HG03108 (cell line): ENCODE measurements around the gene PLK5.
"Not testable (repeated sequence)": the region's sequence is repeated elsewhere in the genome, so short reads cannot be mapped to it uniquely, and the experiment has no call there.

Source experiments
- ATAC-seq: cut with Tn5 transposase; IDR thresholded peaks from one replicate; pipeline ENCODE4 v1.9.1; 2021; ENCODE audit warnings: moderate library complexity; ENCODE audit not compliant: unreplicated experiment

Gene PLK5

GRCh38 chr19:1491114-1491848 is 32.6 kb upstream of the PLK5 start, which contains the start of gene REEP6:
REEP6 (plus strand) TSS chr19:1491181; CDS start chr19:1491270, 89 bp downstream.
- ATAC-seq = no peak

GRCh38 chr19:1491849-1492170 is 32.1 kb upstream of the PLK5 start:
- no peak for ATAC-seq

- ATAC-seq = no peak
Observed at GRCh38 chr19:1492474-1493006, 31.3 kb upstream of the PLK5 start.

- no peak for ATAC-seq
Observed at GRCh38 chr19:1494115-1494815, 29.6 kb upstream of the PLK5 start.

DNA sequence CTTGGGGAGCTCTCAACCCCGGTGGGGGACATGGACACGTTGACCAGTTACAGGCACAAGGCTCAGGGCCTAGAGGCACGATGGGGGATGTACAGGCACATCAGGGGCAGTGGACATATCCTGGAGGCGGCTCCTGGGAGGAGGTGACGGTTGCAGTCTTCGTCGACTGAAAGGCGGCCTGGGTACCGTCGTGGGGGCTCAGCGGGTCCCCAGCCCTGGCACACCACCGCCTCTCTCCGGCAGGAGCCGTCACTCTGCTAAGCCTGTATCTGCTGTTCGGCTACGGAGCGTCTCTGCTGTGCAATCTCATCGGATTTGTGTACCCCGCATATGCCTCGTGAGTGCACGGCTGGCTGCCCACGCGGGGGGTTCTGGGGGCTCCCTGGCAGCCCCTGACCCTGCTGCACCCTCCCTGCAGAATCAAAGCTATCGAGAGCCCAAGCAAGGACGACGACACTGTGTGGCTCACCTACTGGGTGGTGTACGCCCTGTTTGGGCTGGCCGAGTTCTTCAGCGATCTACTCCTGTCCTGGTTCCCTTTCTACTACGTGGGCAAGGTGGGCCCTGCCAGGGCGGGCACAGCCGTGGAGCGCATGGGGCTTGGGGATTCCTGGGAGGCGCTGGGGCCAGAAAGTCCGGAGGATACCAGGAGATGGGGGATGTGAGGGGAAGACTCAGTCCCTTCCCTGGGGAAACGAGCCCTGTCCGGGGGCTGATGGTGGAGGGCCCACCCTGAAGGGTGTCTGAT is 28.7 kb upstream of the PLK5 start:
- ATAC-seq = no peak

GRCh38 chr19:1495799-1496713 is 27.8 kb upstream of the PLK5 start:
- ATAC-seq = no peak

GRCh38 chr19:1496714-1497577 is 26.9 kb upstream of the PLK5 start:
- no peak for ATAC-seq

DNA sequence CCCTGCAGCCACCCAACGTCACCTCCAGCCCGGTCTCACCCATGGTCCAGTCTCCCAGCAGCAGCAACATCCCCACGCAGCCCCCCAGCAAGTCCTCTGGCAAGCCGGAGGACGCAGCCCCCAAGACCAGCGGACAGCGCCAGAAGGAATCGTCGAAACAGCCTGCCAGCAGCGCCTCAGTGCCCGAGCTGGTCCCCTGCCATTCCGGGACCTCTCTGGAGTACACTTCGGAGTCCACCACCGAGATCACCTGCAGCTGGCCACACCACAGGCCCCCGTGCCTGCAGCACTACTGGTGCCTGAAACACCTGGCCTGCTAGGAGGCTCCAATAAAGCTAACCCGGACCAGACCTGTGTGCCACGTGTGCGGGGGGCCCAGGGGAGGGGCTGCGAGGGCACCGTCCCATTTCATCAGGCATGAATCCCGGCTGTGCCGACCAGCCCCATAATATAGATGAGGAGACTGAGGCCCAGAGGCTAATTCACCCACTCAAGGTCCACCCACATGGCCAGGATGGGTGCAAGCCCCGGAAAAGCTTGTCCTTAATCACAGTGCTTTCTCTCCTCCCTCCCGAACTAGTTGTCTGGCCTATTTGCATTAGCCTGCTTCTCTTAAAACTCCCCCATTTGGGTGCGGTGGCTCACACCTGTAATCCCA is 26.2 kb upstream of the PLK5 start:
- ATAC-seq = no peak

DNA sequence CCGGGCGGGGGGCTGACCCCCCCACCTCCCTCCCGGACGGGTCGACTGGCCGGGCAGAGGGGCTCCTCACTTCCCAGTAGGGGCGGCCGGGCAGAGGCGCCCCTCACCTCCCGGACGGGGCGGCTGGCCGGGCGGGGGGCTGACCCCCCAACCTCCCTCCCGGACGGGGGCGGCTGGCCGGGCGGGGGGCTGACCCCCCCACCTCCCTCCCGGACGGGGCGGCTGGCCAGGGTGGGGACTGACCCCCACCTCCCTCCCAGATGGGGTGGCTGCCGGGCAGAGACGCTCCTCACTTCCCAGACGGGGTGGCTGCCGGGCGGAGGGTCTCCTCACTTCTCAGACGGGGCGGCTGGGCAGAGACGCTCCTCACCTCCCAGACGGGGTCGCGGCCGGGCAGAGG is 24.6 kb upstream of the PLK5 start:
- ATAC-seq = not testable (repeated sequence)

- no peak for ATAC-seq
Observed at GRCh38 chr19:1501200-1501595, 22.7 kb upstream of the PLK5 start.

DNA sequence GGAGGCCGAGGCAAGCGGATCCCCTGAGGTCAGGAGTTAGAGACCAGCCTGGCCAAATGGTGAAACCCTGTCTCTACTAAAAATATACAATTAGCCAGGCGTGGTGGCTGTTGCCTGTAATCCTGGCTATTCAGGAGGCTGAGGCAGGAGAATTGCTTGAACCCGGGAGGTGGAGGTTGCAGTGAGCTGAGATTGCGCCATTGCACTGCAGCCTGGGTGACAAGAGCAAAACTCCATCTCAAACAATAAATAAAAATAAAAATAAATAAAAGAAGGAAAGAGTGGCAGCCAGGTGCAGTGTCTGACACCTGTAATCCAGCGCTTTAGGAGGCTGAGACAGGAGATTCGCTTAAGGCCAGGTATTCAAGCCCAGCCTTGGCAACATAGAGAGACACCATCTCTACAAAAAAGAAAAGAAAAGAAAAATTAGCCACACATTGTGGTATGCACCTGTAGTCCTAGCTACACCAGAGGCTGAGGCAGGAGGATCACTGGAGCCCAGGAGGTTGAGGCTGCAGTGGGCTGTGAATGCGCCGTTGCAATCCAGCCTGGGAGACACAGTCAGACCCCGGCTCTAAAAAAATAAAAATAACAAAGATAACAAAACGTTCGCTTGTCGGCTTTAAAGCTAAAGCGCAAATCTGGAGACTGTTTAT is 21.3 kb upstream of the PLK5 start:
- no peak for ATAC-seq

DNA sequence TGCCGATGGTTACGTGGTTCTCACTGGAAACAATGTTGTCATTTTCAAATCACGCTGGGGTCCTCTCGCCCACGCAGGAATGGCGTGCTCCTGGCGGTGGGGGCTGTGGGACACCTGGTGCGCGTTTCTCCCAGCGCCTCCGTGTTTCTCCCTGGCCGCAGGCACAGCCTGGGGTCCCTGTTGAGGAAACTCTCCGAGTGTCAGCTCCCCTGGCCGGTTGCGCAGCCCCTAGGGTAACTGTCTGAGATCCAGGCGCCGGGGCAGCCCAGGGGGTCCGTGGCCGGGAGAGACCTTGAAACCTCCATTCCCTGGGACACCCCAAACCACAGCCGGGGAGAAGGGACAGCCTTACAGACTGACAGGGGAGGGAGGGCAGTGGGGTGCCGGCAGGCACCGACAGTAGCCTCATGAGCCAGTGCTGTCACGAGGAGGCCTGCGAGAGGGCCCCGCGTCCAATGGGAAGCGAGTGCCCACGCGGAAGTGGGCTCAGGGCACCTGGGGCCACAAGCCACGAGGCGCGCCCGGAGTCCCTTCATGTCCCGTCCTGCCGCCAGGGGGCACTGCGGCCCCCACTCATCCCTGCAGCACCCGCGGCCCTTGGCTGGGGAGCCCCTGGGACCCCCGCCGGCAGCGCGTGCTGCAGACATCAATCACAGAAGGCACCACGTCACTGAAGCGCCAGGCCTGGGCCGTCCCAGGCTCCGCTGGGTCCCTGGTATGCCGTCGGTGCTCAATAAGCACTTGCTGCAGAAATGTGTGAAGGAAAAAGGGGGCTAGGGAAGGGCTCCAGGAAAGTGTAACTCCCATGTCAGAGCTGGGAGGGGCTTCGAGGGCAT is 20.6 kb upstream of the PLK5 start:
- no peak for ATAC-seq

DNA sequence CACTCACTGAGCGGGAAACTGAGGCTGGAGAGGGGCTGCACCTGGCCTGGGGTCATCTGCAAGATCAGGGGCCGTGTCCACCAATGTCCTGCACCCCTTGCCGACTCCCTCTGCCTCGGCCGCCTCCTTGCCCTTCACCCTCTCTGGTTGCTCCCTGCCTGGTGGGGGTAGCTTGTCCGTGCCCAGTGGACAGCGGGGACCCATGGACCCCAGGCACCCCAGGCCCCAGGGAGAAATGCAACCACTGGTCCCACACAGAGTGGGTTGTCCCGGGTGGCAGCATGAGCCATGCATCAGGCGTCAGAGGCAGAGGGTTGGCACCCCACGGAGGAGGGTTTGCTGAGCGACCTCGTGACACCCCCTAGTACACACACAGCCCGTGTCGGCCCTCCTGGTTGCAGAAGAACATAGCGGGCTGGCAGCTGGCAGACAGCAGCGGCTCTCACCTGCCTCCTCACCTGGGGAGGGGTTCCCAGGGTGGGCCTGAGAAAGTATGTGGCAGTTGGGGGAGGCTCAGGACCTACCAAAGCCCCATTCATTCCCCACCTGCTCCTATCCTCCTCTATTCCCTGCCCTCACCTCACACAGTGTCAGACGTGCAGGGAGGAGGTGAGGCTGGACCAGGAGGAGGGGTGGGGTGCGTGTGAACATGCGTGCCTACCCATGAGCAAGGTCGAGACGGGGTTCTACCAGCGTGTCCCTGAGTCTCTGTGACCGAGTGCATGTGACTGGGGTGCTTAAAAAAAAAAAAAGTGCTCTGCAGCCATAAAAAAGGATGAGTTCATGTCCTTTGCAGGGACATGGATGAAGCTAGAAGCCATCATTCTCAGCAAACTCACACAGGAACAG is 19.7 kb upstream of the PLK5 start:
- no peak for ATAC-seq

- no peak for ATAC-seq
Observed at GRCh38 chr19:1505012-1505411, 18.9 kb upstream of the PLK5 start.

GRCh38 chr19:1505991-1506881 is 17.6 kb upstream of the PLK5 start:
- ATAC-seq = no peak

- ATAC-seq = no peak
Observed at GRCh38 chr19:1507192-1507660, 16.7 kb upstream of the PLK5 start.
